ENCODE results near the gene TCEA3. TPM values are rescaled to one million over a fixed set of nuclear protein-coding genes. Genes with fewer than 3 reads are reported as not detected.

Gene TCEA3
- total RNA-seq, result 10 to 100 TPM; 20.6 to 70.9 (median 27.8) TPM

GRCh38 chr1:23424293-23425192 lies at the start of gene TCEA3:
Gene TCEA3 (minus strand): TSS chr1:23424748. CDS start chr1:23424633, 115 bp downstream.
- TF ChIP-seq, protein P1, sequence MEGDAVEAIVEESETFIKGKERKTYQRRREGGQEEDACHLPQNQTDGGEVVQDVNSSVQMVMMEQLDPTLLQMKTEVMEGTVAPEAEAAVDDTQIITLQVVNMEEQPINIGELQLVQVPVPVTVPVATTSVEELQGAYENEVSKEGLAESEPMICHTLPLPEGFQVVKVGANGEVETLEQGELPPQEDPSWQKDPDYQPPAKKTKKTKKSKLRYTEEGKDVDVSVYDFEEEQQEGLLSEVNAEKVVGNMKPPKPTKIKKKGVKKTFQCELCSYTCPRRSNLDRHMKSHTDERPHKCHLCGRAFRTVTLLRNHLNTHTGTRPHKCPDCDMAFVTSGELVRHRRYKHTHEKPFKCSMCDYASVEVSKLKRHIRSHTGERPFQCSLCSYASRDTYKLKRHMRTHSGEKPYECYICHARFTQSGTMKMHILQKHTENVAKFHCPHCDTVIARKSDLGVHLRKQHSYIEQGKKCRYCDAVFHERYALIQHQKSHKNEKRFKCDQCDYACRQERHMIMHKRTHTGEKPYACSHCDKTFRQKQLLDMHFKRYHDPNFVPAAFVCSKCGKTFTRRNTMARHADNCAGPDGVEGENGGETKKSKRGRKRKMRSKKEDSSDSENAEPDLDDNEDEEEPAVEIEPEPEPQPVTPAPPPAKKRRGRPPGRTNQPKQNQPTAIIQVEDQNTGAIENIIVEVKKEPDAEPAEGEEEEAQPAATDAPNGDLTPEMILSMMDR (IDR thresholded peaks at IDR 0.05), result peak in 1 of 4 experiments; percentile 5
- TF ChIP-seq POLR2A (IDR thresholded peaks at IDR 0.05), result no peak
- intact Hi-C loops (cut with DNase I; ENCODE audit: low total_unique reads), result loop anchor here (5.0 kb wide), 1 partner anchor 58 kb away; the partner anchor contains the start of gene ASAP3
- Histone ChIP-seq H3K4me3 (peak within 1 kb of the TSS; percentile 41 to 58), H3K4me1 (no peaks in the 10 kb centered on the region), H3K9me3 (no peaks in the 10 kb centered on the region), H3K36me3 (no peaks in the 10 kb centered on the region), H3K27me3 (no peaks in the 10 kb centered on the region), H3K27ac (peak within 1 kb of the TSS; percentile 68 to 85)
- DNase-seq, result peak; percentile 40 to 59

- TF ChIP-seq, protein P1 (IDR thresholded peaks at IDR 0.05), result no peak
- TF ChIP-seq POLR2A (IDR thresholded peaks at IDR 0.05), result no peak
- peaks cover 0 to 8% of the 10 kb centered on the region in 2 donors for H3K4me1 ChIP-seq
- intact Hi-C loops (cut with DNase I; ENCODE audit: low total_unique reads), result no loop called here
- no peaks in the 10 kb centered on the region for H3K27me3 ChIP-seq
- H3K9me3 ChIP-seq, result no peaks in the 10 kb centered on the region
- H3K36me3 ChIP-seq, result no peaks in the 10 kb centered on the region
- no peak for DNase-seq
- no peak overlapping the region for H3K27ac ChIP-seq
- no peak overlapping the region for H3K4me3 ChIP-seq
These were observed 48.7 kb upstream of the TCEA3 start for GRCh38 chr1:23473037-23473800.

GRCh38 chr1:23472351-23473036 lies 47.9 kb upstream of the TCEA3 start:
- H3K4me3 ChIP-seq, result no peak overlapping the region
- H3K27me3 ChIP-seq, result no peaks in the 10 kb centered on the region
- H3K27ac ChIP-seq, result peak overlapping the region in 1 of 2 donors; percentile 19
- intact Hi-C loops (cut with DNase I; ENCODE audit: low total_unique reads), result no loop called here
- no peaks in the 10 kb centered on the region for H3K9me3 ChIP-seq
- DNase-seq, result no peak
- no peaks in the 10 kb centered on the region for H3K36me3 ChIP-seq
- H3K4me1 ChIP-seq, result peaks cover 0 to 8% of the 10 kb centered on the region in 2 donors
- no peak for TF ChIP-seq POLR2A (IDR thresholded peaks at IDR 0.05)
- TF ChIP-seq, protein P1 (IDR thresholded peaks at IDR 0.05), result no peak

- intact Hi-C loops (cut with DNase I; ENCODE audit: low total_unique reads), result no loop called here
- peaks cover 0 to 8% of the 10 kb centered on the region in 2 donors for H3K4me1 ChIP-seq
These were observed 47.0 kb upstream of the TCEA3 start for GRCh38 chr1:23471473-23472075.

More at GRCh38 chr1:23471473-23472075, 47.0 kb upstream of the TCEA3 start:
- Histone ChIP-seq H3K4me3 (no peak overlapping the region), H3K27me3 (no peaks in the 10 kb centered on the region), H3K9me3 (no peaks in the 10 kb centered on the region), H3K27ac (peak overlapping the region in 1 of 2 donors; percentile 69), H3K36me3 (no peaks in the 10 kb centered on the region)
- DNase-seq, result no peak
- TF ChIP-seq, protein P1 (IDR thresholded peaks at IDR 0.05), result no peak
- no peak for TF ChIP-seq POLR2A (IDR thresholded peaks at IDR 0.05)

Measured in uterus (tissue), 4 donors.